ENCODE results near the gene PTDSS2.
"Not testable (repeated sequence)": the region's sequence is repeated elsewhere in the genome, so short reads cannot be mapped to it uniquely, and the experiment has no call there.

The PTDSS2 gene

DNA sequence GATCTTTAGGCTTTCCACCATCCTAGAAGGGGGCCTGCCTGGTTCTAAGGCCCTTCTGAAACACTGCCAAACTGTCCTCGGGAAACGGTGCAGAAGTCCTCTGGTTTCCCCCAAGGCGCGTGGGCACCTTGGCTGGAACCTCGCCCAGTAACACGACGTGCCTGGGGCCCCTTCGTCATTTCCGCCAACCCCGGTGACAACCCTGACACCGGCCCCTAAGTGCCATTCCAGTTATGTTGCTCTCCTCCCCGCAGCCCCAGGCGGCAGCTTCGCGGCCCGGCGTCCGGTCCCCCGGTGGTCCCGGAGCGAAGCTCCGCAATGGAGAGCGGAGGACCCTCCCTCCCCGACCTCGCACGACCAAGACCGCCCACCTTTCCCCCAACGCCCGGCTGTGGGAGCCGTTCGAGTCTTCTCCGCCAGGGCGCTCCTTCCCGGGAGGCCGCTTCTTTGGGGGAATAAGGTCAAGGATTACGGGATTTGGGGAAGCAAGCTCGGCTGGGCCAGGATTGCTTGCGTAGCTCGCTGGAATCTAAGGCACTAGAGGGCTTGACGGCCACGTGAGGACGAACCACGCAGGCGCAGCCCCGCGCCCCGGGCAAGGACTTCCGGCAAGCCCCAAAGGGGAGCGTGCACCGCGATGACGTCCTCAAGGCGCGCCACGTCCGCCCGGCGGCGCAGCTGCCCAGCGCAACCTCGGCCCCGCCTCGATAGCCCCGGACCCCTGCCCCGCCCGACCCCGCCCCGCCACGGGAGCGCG lies 56.3 kb downstream of the PTDSS2 start:
- Histone ChIP-seq H3K9me3 (ENCODE audit: insufficient read depth, low read depth, low read length) (no peaks in the 10 kb centered on the region), H3K9ac (ENCODE audit: low read depth, low read length) (peak overlapping the region; percentile 92), H3K27me3 (ENCODE audit: insufficient read depth, low read length) (peaks cover 6% of the 10 kb centered on the region; the same call in 1 of the 2 replicates), H3K4me1 (ENCODE audit: insufficient read depth, low read length) (no peaks in the 10 kb centered on the region), H3K4me3 (ENCODE audit: low read length) (peak overlapping the region; percentile 72), H3K27ac (ENCODE audit: low read depth, low read length) (peak overlapping the region; percentile 98), H3K36me3 (ENCODE audit: insufficient read depth, low read length) (peaks cover 16% of the 10 kb centered on the region)
- WGBS: under 1% methylated on average over 71 of the region's 71 CpGs

DNA sequence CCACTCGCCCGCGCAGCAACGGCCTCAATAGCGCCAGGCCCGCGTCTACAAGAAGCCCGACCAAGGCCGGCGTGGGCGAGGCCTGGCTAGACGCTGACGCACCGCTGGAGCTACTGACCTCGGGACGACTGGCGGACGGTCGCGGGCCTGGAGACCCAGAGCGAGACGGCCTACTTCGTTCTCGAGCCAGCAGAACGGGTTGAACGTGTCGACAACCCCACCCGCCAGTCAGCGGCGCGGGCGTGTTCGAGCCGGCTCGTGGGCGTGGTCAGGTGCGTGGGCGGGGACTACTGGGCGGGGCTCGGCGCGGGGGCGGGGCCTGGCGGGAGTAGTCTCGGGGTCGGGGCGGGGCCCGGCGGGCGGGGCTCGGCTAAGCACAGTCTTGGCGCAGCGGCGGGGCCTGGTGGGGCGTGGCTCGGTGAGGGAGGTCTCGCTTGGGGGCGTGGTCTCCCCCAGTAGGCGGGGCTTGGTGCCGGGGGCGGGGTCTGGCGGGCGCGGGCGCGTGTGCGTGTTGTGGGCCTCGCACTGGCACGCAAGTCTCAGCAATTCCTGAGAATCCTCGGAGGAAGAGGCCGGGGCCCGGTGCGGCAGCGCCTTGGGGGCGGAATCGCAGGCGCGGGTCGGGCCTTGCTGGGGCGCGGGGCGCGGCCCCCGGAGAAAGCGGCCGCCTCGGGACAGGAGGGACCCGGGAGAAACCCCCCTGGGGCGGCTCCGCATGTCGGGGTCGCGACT lies 57.1 kb downstream of the PTDSS2 start, which contains the start of gene RNH1:
RNH1 (minus strand) TSS at position 248 of the 732 bp plus-strand sequence. CDS start 5,080 bp downstream, outside the sequence.
- Histone ChIP-seq H3K4me3 (ENCODE audit: low read length) (peak within 1 kb of the TSS; percentile 84), H3K4me1 (ENCODE audit: insufficient read depth, low read length) (no peaks in the 10 kb centered on the region), H3K36me3 (ENCODE audit: insufficient read depth, low read length) (peaks cover 13% of the 10 kb centered on the region), H3K9me3 (ENCODE audit: insufficient read depth, low read depth, low read length) (no peaks in the 10 kb centered on the region), H3K27me3 (ENCODE audit: insufficient read depth, low read length) (peaks cover 6% of the 10 kb centered on the region; the same call in 1 of the 2 replicates), H3K27ac (ENCODE audit: low read depth, low read length) (peak within 1 kb of the TSS; percentile 98), H3K9ac (ENCODE audit: low read depth, low read length) (peak within 1 kb of the TSS; percentile 92)
- WGBS: under 1% methylated on average over 93 of the region's 93 CpGs

DNA sequence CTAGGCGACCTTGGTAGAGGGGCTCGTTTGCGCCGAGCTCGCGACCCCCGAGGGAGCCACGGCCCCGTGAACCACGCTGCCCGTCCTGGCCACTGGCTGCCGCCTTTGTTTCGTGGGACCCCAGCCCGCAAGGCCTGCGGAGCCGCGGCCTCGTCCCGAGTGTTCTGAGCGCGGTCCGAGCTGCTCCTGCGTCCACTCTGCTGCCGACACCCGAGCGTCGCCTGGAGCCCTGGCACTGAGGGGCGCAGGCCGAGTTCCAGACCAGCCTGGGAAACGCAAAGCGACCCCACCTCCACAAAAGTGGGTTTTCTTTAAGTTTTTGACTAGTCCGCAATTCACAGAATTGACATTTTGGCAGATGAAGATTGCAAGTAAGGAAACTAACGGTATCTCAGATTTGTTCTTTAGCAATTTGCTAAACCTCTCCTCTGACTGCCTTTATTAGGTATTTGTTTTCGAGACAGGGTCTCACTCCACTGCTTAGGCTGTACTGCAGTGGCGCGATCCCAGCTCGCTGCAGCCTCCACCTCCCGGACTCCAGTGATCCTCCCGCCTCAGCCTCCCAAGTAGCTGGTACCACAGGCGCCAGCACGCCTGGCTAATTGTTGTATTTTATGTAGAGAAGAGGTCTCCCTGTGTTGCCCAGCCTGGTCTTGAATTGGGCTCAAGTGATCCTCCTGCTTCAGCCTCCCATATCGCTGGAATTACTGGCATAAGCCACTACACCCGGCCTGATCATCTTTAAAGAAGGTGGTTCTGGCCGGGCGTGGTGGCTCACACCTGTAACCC lies 57.8 kb downstream of the PTDSS2 start:
- Histone ChIP-seq H3K27ac (ENCODE audit: low read depth, low read length) (no peak overlapping the region), H3K9me3 (ENCODE audit: insufficient read depth, low read depth, low read length) (no peaks in the 10 kb centered on the region), H3K27me3 (ENCODE audit: insufficient read depth, low read length) (peaks cover 6% of the 10 kb centered on the region; the same call in 1 of the 2 replicates), H3K36me3 (ENCODE audit: insufficient read depth, low read length) (peaks cover 13% of the 10 kb centered on the region), H3K4me3 (ENCODE audit: low read length) (peak overlapping the region; percentile 84), H3K4me1 (ENCODE audit: insufficient read depth, low read length) (no peaks in the 10 kb centered on the region), H3K9ac (ENCODE audit: low read depth, low read length) (peak overlapping the region; percentile 84)
- WGBS: 39% methylated on average over 45 of the region's 45 CpGs

DNA sequence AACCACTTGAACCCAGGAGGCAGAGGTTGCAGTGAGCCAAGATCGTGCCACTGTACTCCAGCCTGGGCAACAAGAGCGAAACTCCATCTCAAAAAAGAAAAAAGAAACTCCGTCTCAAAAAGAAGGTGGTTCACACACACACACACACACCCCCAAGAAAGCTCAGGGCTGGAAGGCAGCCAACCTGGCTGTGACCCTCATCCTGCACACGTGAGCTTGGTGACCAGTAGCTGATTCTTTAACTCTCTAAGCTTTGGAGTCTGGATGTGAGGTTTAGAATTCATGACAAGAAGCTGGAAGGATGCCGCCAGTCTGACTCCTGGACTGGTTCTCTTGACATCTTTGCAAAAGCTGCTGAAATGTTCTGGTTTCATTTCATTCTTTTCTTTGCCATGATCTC lies 58.9 kb downstream of the PTDSS2 start:
- H3K9me3 ChIP-seq (ENCODE audit: insufficient read depth, low read depth, low read length): no peaks in the 10 kb centered on the region
- H3K27me3 ChIP-seq (ENCODE audit: insufficient read depth, low read length): peaks cover 5% of the 10 kb centered on the region; the same call in 1 of the 2 replicates
- no peak overlapping the region for H3K27ac ChIP-seq (ENCODE audit: low read depth, low read length)
- no peak overlapping the region for H3K9ac ChIP-seq (ENCODE audit: low read depth, low read length)
- H3K36me3 ChIP-seq (ENCODE audit: insufficient read depth, low read length): peaks cover 15% of the 10 kb centered on the region
- no peaks in the 10 kb centered on the region for H3K4me1 ChIP-seq (ENCODE audit: insufficient read depth, low read length)
- WGBS: 93% methylated on average over 5 of the region's 5 CpGs
- no peak overlapping the region for H3K4me3 ChIP-seq (ENCODE audit: low read length)

DNA sequence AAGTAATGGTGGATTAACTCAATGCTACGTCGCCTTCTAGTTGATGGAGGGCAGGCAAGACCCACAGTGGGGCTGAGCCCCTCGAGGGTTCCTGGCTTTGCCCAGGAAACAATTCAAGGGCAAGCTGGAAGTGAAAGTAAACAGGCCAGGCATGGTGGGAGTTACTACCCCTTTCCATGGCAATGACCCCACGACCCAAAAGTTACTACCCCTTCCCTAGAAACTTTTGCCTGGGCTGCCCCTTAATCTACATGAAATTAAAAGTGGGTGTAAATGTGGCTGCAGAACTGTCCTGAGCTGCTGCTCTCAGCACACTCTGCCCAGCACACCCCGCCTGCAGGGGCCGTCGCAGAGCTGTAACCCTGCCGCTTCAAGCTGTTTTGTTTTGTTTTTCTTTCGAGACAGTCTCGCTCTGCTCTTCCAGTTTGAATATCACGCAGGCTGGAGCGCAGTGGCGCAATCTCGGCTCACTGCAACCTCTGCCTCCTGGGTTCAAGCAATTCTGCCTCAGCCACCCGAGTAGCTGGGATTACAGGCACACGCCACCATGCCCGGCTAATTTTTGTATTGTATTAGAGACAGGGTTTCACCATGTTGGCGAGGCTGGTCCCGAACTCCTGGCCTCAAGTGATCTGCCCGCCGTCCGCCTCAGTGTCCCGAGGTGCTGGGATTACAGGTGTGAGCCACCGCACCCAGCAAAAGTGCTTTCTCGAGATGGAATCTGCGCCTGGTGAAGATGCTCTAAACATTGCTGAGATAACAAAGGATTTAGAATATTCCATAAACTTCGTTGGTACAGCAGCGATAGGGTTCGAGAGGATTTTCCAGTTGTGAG lies 62.9 kb downstream of the PTDSS2 start:
- H3K9ac ChIP-seq (ENCODE audit: low read depth, low read length): no peak overlapping the region
- H3K27ac ChIP-seq (ENCODE audit: low read depth, low read length): no peak overlapping the region
- H3K36me3 ChIP-seq (ENCODE audit: insufficient read depth, low read length): peaks cover 15% of the 10 kb centered on the region
- H3K4me3 ChIP-seq (ENCODE audit: low read length): no peak overlapping the region
- H3K4me1 ChIP-seq (ENCODE audit: insufficient read depth, low read length): no peaks in the 10 kb centered on the region
- WGBS: 94% methylated on average over 29 of the region's 29 CpGs
- no peaks in the 10 kb centered on the region for H3K27me3 ChIP-seq (ENCODE audit: insufficient read depth, low read length)
- peaks cover 8% of the 10 kb centered on the region; the same call in 1 of the 2 replicates for H3K9me3 ChIP-seq (ENCODE audit: insufficient read depth, low read depth, low read length)

DNA sequence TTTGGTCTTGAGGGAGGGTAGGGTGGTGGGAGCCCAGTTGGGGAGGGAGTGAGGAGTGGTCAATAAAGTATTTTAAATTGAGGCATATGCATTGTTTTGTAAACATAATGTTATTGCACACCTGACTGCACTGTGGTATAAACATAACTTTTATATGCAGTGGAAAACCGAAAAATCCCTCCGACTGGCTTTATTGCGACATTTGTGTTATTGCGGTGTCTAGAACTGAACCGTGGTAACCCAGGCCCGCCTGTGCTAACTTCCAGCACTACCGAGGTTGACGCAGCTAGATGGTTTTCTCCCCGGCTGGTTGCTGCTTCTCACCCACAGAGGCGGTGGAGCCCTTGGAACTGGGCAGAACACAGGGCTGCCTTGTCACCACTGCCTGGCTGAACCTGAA lies 64.5 kb downstream of the PTDSS2 start:
- H3K9ac ChIP-seq (ENCODE audit: low read depth, low read length): no peak overlapping the region
- no peaks in the 10 kb centered on the region for H3K4me1 ChIP-seq (ENCODE audit: insufficient read depth, low read length)
- H3K36me3 ChIP-seq (ENCODE audit: insufficient read depth, low read length): peaks cover 10% of the 10 kb centered on the region
- H3K4me3 ChIP-seq (ENCODE audit: low read length): no peak overlapping the region
- no peak overlapping the region for H3K27ac ChIP-seq (ENCODE audit: low read depth, low read length)
- WGBS: 95% methylated on average over 10 of the region's 10 CpGs
- H3K27me3 ChIP-seq (ENCODE audit: insufficient read depth, low read length): no peaks in the 10 kb centered on the region
- H3K9me3 ChIP-seq (ENCODE audit: insufficient read depth, low read depth, low read length): peaks cover 8% of the 10 kb centered on the region; the same call in 1 of the 2 replicates

DNA sequence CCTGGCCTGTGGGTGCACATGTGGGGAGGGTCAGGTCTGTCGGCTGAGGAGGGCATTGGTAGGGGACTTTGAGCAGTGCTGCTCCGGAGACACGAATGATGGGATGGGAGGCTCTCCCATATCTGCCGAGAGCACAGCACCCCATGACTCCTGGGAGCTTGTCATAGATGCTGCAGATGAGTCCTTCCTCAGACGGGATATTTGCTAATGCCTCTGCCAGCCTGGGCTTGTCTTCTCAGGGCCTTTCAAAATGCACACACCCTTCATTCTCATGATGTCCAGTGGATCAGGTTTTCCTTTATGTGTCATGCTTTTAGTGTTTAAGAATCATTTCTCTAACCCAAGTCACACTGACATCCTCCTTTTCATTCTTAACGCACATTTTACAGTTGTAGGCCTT lies 65.1 kb downstream of the PTDSS2 start:
- Histone ChIP-seq H3K4me1 (ENCODE audit: insufficient read depth, low read length) (no peaks in the 10 kb centered on the region), H3K4me3 (ENCODE audit: low read length) (no peak overlapping the region), H3K9ac (ENCODE audit: low read depth, low read length) (no peak overlapping the region), H3K27ac (ENCODE audit: low read depth, low read length) (no peak overlapping the region), H3K27me3 (ENCODE audit: insufficient read depth, low read length) (no peaks in the 10 kb centered on the region), H3K36me3 (ENCODE audit: insufficient read depth, low read length) (peaks cover 5% of the 10 kb centered on the region), H3K9me3 (ENCODE audit: insufficient read depth, low read depth, low read length) (peaks cover 8% of the 10 kb centered on the region; the same call in 1 of the 2 replicates)
- 96% methylated on average over 6 of the region's 6 CpGs for WGBS

DNA sequence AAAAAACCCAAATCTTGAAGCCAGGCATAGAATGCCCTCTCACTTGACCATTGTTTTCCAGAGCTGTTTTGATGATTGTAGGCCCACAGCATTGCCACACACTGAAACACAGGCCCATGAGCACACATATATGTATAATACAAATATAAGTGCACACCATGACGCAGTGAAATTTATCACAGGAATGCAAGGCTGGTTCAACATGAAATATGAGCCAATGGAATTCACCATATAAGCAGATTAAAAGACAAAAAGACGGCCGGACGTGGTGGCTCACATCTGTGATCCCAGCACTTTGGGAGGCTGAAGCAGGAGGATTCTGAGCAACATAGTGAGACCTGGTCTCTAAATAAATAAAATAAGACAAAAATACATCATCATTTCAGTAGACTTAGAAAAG lies 66.3 kb downstream of the PTDSS2 start:
- no peak overlapping the region for H3K27ac ChIP-seq (ENCODE audit: low read depth, low read length)

DNA sequence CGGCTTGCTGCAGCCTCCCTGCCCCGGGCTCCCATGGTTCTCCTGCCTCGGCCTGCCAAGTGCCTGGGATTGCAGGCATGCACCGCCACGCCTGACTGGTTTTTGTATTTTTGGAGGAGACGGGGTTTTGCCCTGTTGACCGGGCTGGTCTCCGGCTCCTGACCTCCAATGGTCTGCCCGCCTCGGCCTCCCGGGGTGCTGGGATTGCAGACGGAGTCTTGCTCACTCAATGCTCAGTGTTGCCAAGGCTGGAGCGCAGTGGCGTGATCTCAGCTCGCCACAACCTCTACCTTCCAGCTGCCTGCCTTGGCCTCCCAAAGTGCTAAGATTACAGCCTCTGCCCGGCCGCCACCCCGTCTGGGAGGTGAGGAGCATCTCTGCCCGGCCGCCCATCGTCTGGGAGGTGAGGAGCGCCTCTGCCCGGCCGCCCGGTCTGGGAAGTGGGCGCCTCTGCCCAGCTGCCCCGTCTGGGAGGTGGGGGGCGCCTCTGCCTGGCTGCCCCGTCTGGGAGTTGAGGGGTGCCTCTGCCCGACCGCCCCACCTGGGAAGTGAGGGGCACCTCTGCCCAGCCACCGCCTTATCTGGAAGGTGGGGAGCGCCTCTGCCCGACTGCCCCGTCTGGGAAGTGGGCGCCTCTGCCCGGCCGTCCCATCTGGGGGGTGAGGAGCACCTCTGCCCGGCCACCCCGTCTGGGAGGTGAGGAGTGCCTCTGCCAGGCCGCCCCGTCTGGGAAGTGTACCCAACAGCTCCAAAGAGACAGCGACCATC lies 67.0 kb downstream of the PTDSS2 start:
- H3K4me1 ChIP-seq (ENCODE audit: insufficient read depth, low read length); H3K9me3 ChIP-seq (ENCODE audit: insufficient read depth, low read depth, low read length); H3K4me3 ChIP-seq (ENCODE audit: low read length); H3K27me3 ChIP-seq (ENCODE audit: insufficient read depth, low read length); H3K36me3 ChIP-seq (ENCODE audit: insufficient read depth, low read length); H3K9ac ChIP-seq (ENCODE audit: low read depth, low read length); H3K27ac ChIP-seq (ENCODE audit: low read depth, low read length): not testable (repeated sequence)
- 96% methylated on average over 43 of the region's 43 CpGs for WGBS

More for the DNA sequence above, 66.3 kb downstream of the PTDSS2 start:
- no peaks in the 10 kb centered on the region for H3K27me3 ChIP-seq (ENCODE audit: insufficient read depth, low read length)
- H3K9ac ChIP-seq (ENCODE audit: low read depth, low read length): no peak overlapping the region
- H3K4me1 ChIP-seq (ENCODE audit: insufficient read depth, low read length): no peaks in the 10 kb centered on the region
- H3K4me3 ChIP-seq (ENCODE audit: low read length): no peak overlapping the region
- peaks cover 8% of the 10 kb centered on the region; the same call in 1 of the 2 replicates for H3K9me3 ChIP-seq (ENCODE audit: insufficient read depth, low read depth, low read length)
- peaks cover 3% of the 10 kb centered on the region; the same call in 1 of the 2 replicates for H3K36me3 ChIP-seq (ENCODE audit: insufficient read depth, low read length)
- whole genome bisulfite sequencing: 85% methylated on average over 4 of the region's 4 CpGs

Data from HUES64 (cell line).